GM19468 (cell line): Measurements from ENCODE around the gene TNK1.

Experiments used
- ATAC-seq: cut with Tn5 transposase; IDR thresholded peaks from one replicate; pipeline ENCODE4 v1.9.1; 2021; ENCODE audit warnings: mild to moderate bottlenecking, moderate library complexity, moderate number of reproducible peaks; ENCODE audit not compliant: unreplicated experiment; ENCODE audit errors: extremely low read depth

Gene TNK1

GRCh38 chr17:7428557-7428956 lies 47.7 kb downstream of the TNK1 start, which contains the start of gene SPEM3:
SPEM3 (plus strand) TSS chr17:7428857; CDS start chr17:7428903, 46 bp downstream.
- ATAC-seq, result no peak

DNA sequence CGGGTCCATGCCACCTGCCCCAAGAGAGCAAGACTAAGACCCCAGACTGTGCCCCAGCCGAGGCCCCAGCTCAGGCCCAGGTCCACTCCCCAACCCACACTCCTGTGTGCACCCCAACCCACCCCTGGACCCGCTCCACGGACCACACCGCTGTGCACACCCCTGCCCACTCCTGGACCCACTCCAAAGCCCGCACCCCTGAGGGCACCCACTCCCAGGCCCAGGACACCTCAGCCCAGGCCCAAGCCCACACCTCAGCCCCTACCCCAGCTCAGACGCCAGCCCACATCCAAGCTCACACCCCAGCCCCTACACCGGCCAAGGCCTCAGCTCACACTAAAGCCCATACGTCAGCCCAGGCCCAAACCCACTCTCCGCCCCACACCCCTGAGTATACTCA lies 48.8 kb downstream of the TNK1 start:
- no peak for ATAC-seq

- no peak for ATAC-seq
Measured at GRCh38 chr17:7431231-7431630, 50.3 kb downstream of the TNK1 start.

DNA sequence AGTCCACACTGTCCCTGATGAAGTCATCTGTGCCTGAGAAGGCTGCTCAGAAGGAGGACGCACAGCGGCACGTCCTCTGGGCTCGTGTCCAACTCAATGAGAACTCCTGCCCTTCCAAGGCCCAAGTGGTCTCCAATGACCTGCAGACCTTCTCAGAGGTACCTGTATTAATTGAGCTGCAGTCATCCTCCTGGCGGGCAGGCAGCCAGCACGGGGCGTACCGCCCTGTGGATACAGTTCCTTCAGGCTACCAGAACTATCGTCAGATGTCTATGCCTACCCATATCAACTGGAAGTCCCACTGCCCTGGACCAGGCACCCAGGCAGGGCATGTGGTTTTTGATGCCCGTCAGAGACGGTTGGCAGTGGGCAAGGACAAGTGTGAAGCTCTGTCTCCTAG lies 51.4 kb downstream of the TNK1 start:
- ATAC-seq, result no peak

DNA sequence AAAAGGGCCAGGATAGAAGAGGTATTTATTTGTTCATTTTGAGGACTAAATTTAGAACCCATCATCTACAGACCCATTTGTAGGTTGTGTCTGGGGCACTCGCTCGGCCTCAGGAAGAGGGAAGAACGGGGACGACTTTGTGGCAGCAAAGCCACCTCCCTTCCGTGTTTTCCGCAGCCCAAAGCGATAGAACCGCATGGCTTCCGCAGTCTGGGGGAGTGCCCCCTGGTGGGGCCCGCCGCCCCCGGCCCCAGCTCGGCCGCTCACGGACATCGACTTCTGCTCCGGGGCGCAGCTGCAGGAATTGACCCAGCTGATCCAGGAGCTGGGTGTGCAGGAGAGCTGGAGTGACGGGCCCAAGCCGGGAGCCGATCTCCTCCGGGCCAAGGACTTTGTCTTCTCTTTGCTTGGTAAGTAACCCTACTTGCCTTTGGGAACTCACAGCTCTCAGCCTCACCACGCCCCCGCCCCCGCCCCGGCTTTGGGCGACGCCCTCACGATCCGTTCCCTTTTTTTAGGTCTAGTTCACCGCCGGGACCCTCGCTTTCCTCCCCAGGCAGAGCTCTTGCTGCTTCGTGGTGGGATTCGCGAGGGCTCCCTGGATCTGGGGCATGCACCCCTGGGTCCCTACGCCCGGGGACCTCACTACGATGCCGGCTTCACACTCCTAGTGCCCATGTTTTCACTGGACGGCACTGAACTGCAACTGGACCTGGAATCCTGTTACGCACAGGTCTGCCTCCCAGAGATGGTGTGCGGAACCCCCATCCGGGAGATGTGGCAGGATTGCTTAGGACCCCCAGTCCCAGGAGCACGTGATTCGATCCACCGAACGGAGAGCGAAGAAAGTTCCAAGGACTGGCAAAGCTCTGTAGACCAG lies 55.0 kb downstream of the TNK1 start:
- ATAC-seq, result no peak

DNA sequence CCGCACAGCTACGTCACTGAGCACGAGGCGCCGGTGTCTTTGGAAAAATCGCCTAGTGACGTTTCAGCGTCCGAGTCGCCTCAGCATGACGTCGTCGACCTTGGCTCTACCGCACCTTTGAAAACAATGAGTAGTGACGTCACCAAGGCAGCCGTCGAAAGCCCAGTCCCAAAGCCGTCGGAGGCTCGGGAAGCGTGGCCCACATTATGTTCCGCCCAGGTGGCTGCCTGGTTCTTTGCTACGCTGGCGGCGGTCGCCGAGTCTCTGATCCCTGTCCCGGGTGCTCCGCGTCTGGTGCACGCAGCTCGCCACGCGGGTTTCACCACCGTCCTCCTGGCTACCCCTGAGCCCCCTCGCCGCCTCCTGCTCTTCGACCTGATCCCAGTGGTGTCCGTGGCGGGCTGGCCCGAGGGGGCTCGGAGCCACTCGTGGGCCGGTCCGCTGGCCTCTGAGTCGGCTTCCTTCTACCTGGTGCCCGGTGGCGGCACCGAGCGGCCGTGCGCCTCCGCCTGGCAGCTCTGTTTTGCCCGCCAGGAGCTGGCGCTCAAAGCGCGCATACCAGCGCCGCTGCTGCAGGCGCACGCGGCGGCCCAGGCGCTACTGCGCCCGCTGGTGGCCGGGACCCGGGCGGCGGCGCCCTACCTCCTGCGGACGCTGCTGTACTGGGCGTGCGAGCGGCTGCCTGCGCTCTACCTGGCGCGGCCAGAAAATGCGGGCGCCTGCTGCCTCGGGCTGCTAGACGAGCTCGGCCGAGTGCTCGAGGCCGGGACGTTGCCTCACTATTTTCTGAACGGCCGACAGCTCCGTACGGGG lies 55.9 kb downstream of the TNK1 start:
- ATAC-seq, result no peak

GRCh38 chr17:7437369-7437863 lies 56.5 kb downstream of the TNK1 start:
- no peak for ATAC-seq

DNA sequence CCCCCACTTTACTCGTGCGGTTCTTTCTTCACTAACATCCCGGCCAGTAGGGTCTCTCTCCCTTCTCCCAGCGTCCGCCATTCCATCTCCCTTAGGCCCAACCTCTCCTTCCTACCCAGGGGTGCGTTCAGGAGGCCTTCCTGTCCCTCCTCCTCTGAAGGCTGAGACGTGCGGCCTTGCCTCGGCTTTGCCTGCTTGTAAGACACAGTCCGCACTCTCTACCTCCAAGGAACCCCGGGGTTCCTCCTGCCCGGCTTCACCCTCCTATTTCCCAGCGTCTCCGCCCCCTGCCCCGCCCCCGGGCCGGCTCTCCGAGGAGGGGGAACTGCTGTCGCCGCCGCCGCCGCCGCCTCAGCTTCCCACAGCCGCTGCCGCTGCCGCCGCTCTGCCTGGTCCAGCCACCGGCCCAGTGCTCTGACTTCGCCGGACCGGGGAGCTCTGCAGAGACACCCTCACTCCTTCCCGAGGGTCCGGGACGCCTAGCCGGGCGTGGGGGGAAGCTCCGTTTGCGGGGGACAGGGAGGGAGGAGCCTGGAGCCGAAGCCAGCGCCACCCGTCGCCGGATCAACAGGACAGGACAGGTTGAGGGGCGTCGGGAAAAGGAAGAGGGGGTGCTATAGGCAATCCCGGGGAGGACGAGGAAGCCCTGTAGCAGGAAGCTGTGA lies 57.2 kb downstream of the TNK1 start:
- no peak for ATAC-seq

DNA sequence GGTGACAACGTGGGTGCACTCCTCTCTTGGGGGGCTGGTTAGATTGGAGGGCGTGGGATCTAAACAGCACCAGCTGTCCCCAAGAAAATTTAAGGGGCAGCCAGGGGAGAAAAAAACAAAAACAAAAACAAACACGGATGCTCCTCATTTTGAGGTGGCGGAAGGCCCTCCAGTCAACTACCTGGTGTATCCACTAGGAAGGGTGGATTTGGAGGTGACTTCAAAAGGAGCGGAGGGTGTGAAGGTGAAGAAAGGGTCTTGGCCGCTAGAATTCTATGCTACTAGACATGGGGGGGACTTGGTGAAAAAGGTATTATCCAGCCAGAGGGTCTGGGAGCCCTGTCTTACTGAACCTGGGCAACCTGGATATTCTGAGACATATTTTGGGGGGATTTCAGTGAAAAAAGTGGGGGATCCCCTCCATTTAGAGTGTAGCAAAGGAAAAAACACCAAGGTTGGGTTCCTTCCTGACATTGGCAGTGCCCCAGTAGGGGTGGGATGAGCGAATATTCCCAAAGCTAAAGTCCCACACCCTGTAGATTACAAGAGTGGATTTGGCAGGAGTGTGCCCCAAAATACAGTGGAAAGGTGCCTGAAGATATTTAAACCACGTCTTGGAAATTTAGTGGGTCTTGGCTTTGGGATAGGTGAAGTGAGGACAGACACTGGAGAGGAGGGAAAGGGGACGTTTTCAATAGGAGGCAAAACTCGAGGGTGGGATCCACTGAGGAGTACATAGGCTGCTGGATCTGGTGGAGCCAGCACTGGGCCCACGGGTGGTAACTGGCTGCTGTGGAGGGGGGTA lies 58.0 kb downstream of the TNK1 start:
- no peak for ATAC-seq
